Body of pancreas (tissue), 4 donors: ENCODE results near the gene GALNTL6. TPM values are rescaled to one million over a fixed set of nuclear protein-coding genes. Genes with fewer than 3 reads are reported as not detected.

Experiments
- ATAC-seq: fragments of 150-250 bp; one replicate; pipeline ENCODE4 v1.9.1; 2016
- DNase-seq, 4 donors: peaks; one replicate each; pipeline ENCODE4 v3.0.0-alpha.2; 2019
- H3K27ac ChIP-seq, 4 donors: fragments of 200-600 bp; sonication (generic); 1 replicate in 3 of 4; 2 replicates in 1 of 4; pipeline versions ENCODE4 v1.5.1 to v1.6.1; 2016 to 2019; ENCODE audit warnings: mild to moderate bottlenecking in 1 of 4, mixed read lengths in 1 of 4, moderate library complexity in 1 of 4
- H3K27me3 ChIP-seq, 2 donors: fragments of 200-600 bp; sonication (generic); one replicate each; pipeline ENCODE4 v1.6.0; 2016; ENCODE audit warnings: mild to moderate bottlenecking in 1 of 2
- H3K36me3 ChIP-seq, 2 donors: fragments of 200-600 bp; sonication (generic); replicated peaks in 1 of 2; 2 replicates each; pipeline ENCODE4 v1.5.1; 2016; ENCODE audit warnings: low read depth in 2 of 2; ENCODE audit not compliant: insufficient read depth in 1 of 2
- H3K4me1 ChIP-seq: fragments of 200-600 bp; sonication (generic); one replicate; pipeline ENCODE4 v1.6.0; 2016
- H3K4me3 ChIP-seq, 2 donors: fragments of 200-600 bp; sonication (generic); 1 replicate in 1 of 2; 2 replicates in 1 of 2; pipeline ENCODE4 v1.5.1; 2016 to 2019
- H3K9me3 ChIP-seq, 3 donors: fragments of 200-600 bp; sonication (generic); 1 replicate in 2 of 3; 2 replicates in 1 of 3; pipeline ENCODE4 v1.5.1; 2016
- CTCF ChIP-seq, 7 experiments: fragments of 450-650 bp in 4 of 7; fragments of 200-600 bp in 3 of 7; sonication (generic) in 3 of 7; IDR thresholded peaks; one replicate each; pipeline ENCODE4 v1.5.1; 2016 to 2019; ENCODE audit warnings: antibody characterized with exemption in 7 of 7
- POLR2A ChIP-seq, 3 donors: fragments of 450-650 bp; IDR thresholded peaks; one replicate each; pipeline ENCODE4 v1.6.1; 2016; ENCODE audit warnings: antibody characterized with exemption in 3 of 3, mild to moderate bottlenecking in 2 of 3
- WGBS, 2 donors: methylation state at CpG; one replicate each; pipeline ENCODE4 v1.1.5; 2017; 5-methylcytosine and 5-hydroxymethylcytosine counted together
- intact Hi-C: fragments of 100-400 bp; cut with DNase I; formaldehyde crosslinking; loops from one replicate; pipeline ENCODE4 v1.15.1; 2023
- total RNA-seq, 2 donors: library from RNA; depleted of rRNA; stranded (reverse); fragments of >200 nt; gene quantifications; one replicate each; pipeline ENCODE4 v1.1.0, GENCODE V29; 2016

GALNTL6 gene
- total RNA-seq, 2 donors from 2014 or later, result 0.26 TPM; not detected in 1

GRCh38 chr4:171985129-171985528, 171.9 kb downstream of the GALNTL6 start:
- H3K4me1 ChIP-seq, result no peaks in the 10 kb centered on the region
- DNase-seq, result no peak
- no peaks in the 10 kb centered on the region for H3K36me3 ChIP-seq
- no peak for ATAC-seq
- 24 to 26% methylated on average over 2 of the region's 2 CpGs for WGBS, 2 donors
- no peaks in the 10 kb centered on the region for H3K27me3 ChIP-seq
- no peaks in the 10 kb centered on the region for H3K9me3 ChIP-seq
- TF ChIP-seq CTCF (IDR thresholded peaks at IDR 0.05) (no peak), POLR2A (IDR thresholded peaks at IDR 0.05) (no peak)
- no peak overlapping the region for H3K27ac ChIP-seq
- intact Hi-C loops, result no loop called here
- no peak overlapping the region for H3K4me3 ChIP-seq

- Histone ChIP-seq H3K27me3 (no peaks in the 10 kb centered on the region), H3K4me1 (no peaks in the 10 kb centered on the region), H3K4me3 (no peak overlapping the region), H3K36me3 (no peaks in the 10 kb centered on the region), H3K27ac (no peak overlapping the region), H3K9me3 (no peaks in the 10 kb centered on the region)
- ATAC-seq, result no peak
- WGBS, 2 donors, result 49 to 57% methylated on average over 1 of the region's 1 CpG
- TF ChIP-seq CTCF (IDR thresholded peaks at IDR 0.05) (no peak), POLR2A (IDR thresholded peaks at IDR 0.05) (no peak)
- no peak for DNase-seq
- intact Hi-C loops, result no loop called here
These were observed 180.0 kb downstream of the GALNTL6 start for GRCh38 chr4:171993247-171993646.

- no peak overlapping the region for H3K4me3 ChIP-seq
- ATAC-seq (no peak), DNase-seq (no peak)
- intact Hi-C loops, result no loop called here
- H3K4me1 ChIP-seq, result no peaks in the 10 kb centered on the region
- no peaks in the 10 kb centered on the region for H3K9me3 ChIP-seq
- H3K36me3 ChIP-seq, result no peaks in the 10 kb centered on the region
- TF ChIP-seq CTCF (IDR thresholded peaks at IDR 0.05) (no peak), POLR2A (IDR thresholded peaks at IDR 0.05) (no peak)
- no peak overlapping the region for H3K27ac ChIP-seq
- H3K27me3 ChIP-seq, result no peaks in the 10 kb centered on the region
These were observed 194.7 kb downstream of the GALNTL6 start for GRCh38 chr4:172007889-172008288.

GRCh38 chr4:172009446-172010230, 196.4 kb downstream of the GALNTL6 start:
- TF ChIP-seq CTCF (IDR thresholded peaks at IDR 0.05) (no peak), POLR2A (IDR thresholded peaks at IDR 0.05) (no peak)
- H3K36me3 ChIP-seq, result no peaks in the 10 kb centered on the region
- 42 to 43% methylated on average over 3 of the region's 3 CpGs for WGBS, 2 donors
- H3K27me3 ChIP-seq, result no peaks in the 10 kb centered on the region
- H3K4me3 ChIP-seq, result no peak overlapping the region
- no peak for DNase-seq
- no peak for ATAC-seq
- no peaks in the 10 kb centered on the region for H3K4me1 ChIP-seq
- H3K9me3 ChIP-seq, result no peaks in the 10 kb centered on the region
- no peak overlapping the region for H3K27ac ChIP-seq
- intact Hi-C loops, result no loop called here

GRCh38 chr4:172011196-172011595, 198.0 kb downstream of the GALNTL6 start:
- TF ChIP-seq POLR2A (IDR thresholded peaks at IDR 0.05) (no peak), CTCF (IDR thresholded peaks at IDR 0.05) (no peak)
- Histone ChIP-seq H3K36me3 (no peaks in the 10 kb centered on the region), H3K9me3 (no peaks in the 10 kb centered on the region), H3K4me3 (no peak overlapping the region), H3K27ac (no peak overlapping the region), H3K27me3 (no peaks in the 10 kb centered on the region), H3K4me1 (no peaks in the 10 kb centered on the region)
- DNase-seq (no peak), ATAC-seq (no peak)
- intact Hi-C loops, result no loop called here
- WGBS, 2 donors, result 66 to 78% methylated on average over 1 of the region's 1 CpG
